ENCODE measurements around the gene GDF2. TPM values are rescaled to one million over a fixed set of nuclear protein-coding genes. Genes with fewer than 3 reads are reported as not detected.

GDF2 gene
- total RNA-seq, 1 experiment from 2014 or later: not detected

DNA sequence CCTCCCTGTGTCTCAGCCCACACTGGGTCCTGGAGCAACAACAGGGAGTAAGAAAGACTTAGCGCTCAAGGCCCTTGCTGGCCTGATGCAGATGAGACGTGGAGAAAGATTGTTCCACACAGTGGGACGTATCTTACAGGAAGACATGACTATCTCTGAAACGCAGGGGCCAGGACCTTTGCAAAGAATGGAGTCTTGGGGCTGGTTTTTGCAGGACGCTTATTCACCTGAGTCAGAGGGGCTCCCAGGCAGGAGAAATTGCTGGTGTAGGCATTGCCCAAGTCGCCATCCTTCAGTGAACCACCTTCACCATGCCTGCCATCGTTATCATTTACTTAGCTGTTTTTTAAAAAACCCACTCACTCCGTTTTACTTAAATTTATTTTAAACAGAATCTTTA, 34.0 kb upstream of the GDF2 start:
- Histone ChIP-seq H4K8ac (replicated peaks; ENCODE audit: insufficient read length, low read depth, low read length) (no peak overlapping the region), H3K27ac (ENCODE audit: insufficient read length, low read depth, low read length) (no peak overlapping the region), H3K79me1 (ENCODE audit: insufficient read depth, low read depth, low read length, poor library complexity, severe bottlenecking) (no peaks in the 10 kb centered on the region), H2BK20ac (ENCODE audit: low read depth, low read length, poor library complexity, severe bottlenecking) (no peak overlapping the region), H3K9ac (ENCODE audit: extremely low read depth, insufficient read length, low read length) (no peak overlapping the region), H3K56ac (ENCODE audit: insufficient read length, low read depth, low read length) (no peak overlapping the region), H3K27me3 (ENCODE audit: insufficient read depth, low read length) (no peaks in the 10 kb centered on the region), H3K79me2 (ENCODE audit: insufficient read depth, low read length) (no peaks in the 10 kb centered on the region), H2AK5ac (ENCODE audit: insufficient read length, low read length) (no peak overlapping the region), H4K20me1 (ENCODE audit: control insufficient read depth, insufficient read depth, insufficient read length) (no peaks in the 10 kb centered on the region), H3K9me3 (ENCODE audit: control insufficient read depth, low read depth, low read length) (no peaks in the 10 kb centered on the region), H3K4me1 (ENCODE audit: insufficient read depth, low read length) (no peaks in the 10 kb centered on the region), H3K23ac (ENCODE audit: insufficient read length, low read depth, low read length) (no peak overlapping the region), H3K18ac (ENCODE audit: insufficient read length, low read depth, low read length) (no peak overlapping the region), H3K23me2 (ENCODE audit: insufficient read length, low read depth, low read length, poor library complexity, severe bottlenecking) (no peaks in the 10 kb centered on the region), H4K5ac (ENCODE audit: insufficient read length, low read depth, low read length) (no peak overlapping the region), H2BK5ac (ENCODE audit: insufficient read length, low read length) (no peak overlapping the region), H2BK120ac (ENCODE audit: low read depth, low read length, poor library complexity, severe bottlenecking) (no peak overlapping the region), H3K4me2 (ENCODE audit: insufficient read depth, insufficient read length, low read length) (no peak overlapping the region), H2AFZ (ENCODE audit: low read length) (no peak overlapping the region), H3K4ac (ENCODE audit: low read depth, low read length) (no peak overlapping the region), H3T11ph (ENCODE audit: low read length) (no peak overlapping the region), H2BK12ac (ENCODE audit: insufficient read length, low read depth, low read length) (no peak overlapping the region), H3K14ac (ENCODE audit: insufficient read depth, low read length) (no peak overlapping the region), H4K91ac (ENCODE audit: insufficient read length, low read depth, low read length) (no peak overlapping the region), H2BK15ac (ENCODE audit: low read depth, low read length) (no peak overlapping the region)
- no peak overlapping the region for H3K4me3 Mint-ChIP-seq
- no peak for TF ChIP-seq CTCF (conservative IDR thresholded peaks at IDR 0.05)
- H3K27ac Mint-ChIP-seq: no peak overlapping the region
- no peaks in the 10 kb centered on the region for H3K4me1 Mint-ChIP-seq
- no peak for DNase-seq
- WGBS (ENCODE audit: extremely low coverage, insufficient read length, low lambda C conversion rate): 100% methylated on average over 1 of the region's 8 CpGs
- peaks cover 17% of the 10 kb centered on the region for H3K27me3 Mint-ChIP-seq (ENCODE audit: low read depth)
- H3K9me3 Mint-ChIP-seq: no peaks in the 10 kb centered on the region
- no peaks in the 10 kb centered on the region for H3K36me3 Mint-ChIP-seq (ENCODE audit: insufficient read depth in 1 of 3, low read depth in 3 of 3)
